ENCODE measurements around the gene TGFBR1.

Gene TGFBR1

GRCh38 chr9:99085949-99086948 is 18.7 kb upstream of the TGFBR1 start:
- DNase-seq (ENCODE audit: low read depth), result no peak
- TF ChIP-seq CTCF (IDR thresholded peaks at IDR 0.05; ENCODE audit: control insufficient read depth, extremely low read depth, insufficient read depth), result no peak
- no peak overlapping the region for H3K4me3 ChIP-seq (ENCODE audit: low read depth, low read length)

- no peak overlapping the region for H3K4me3 ChIP-seq (ENCODE audit: low read depth, low read length)
- no peak for TF ChIP-seq CTCF (IDR thresholded peaks at IDR 0.05; ENCODE audit: control insufficient read depth, extremely low read depth, insufficient read depth)
- no peak for DNase-seq (ENCODE audit: low read depth)
Observed at GRCh38 chr9:99087462-99087861, 17.5 kb upstream of the TGFBR1 start.

- no peak for DNase-seq (ENCODE audit: low read depth)
- no peak for TF ChIP-seq CTCF (IDR thresholded peaks at IDR 0.05; ENCODE audit: control insufficient read depth, extremely low read depth, insufficient read depth)
- H3K4me3 ChIP-seq (ENCODE audit: low read depth, low read length), result no peak overlapping the region
Observed at GRCh38 chr9:99090336-99091130, 14.4 kb upstream of the TGFBR1 start.

- no peak overlapping the region for H3K4me3 ChIP-seq (ENCODE audit: low read depth, low read length)
- no peak for DNase-seq (ENCODE audit: low read depth)
- TF ChIP-seq CTCF (IDR thresholded peaks at IDR 0.05; ENCODE audit: control insufficient read depth, extremely low read depth, insufficient read depth), result no peak
Observed at GRCh38 chr9:99092643-99093491, 12.0 kb upstream of the TGFBR1 start.

- no peak overlapping the region for H3K4me3 ChIP-seq (ENCODE audit: low read depth, low read length)
- no peak for TF ChIP-seq CTCF (IDR thresholded peaks at IDR 0.05; ENCODE audit: control insufficient read depth, extremely low read depth, insufficient read depth)
- no peak for DNase-seq (ENCODE audit: low read depth)
Observed at GRCh38 chr9:99093492-99093791, 11.5 kb upstream of the TGFBR1 start.

- no peak for DNase-seq (ENCODE audit: low read depth)
- H3K4me3 ChIP-seq (ENCODE audit: low read depth, low read length), result no peak overlapping the region
- no peak for TF ChIP-seq CTCF (IDR thresholded peaks at IDR 0.05; ENCODE audit: control insufficient read depth, extremely low read depth, insufficient read depth)
Observed at GRCh38 chr9:99095565-99095964, 9.3 kb upstream of the TGFBR1 start.
